ENCODE data around the gene IGSF9B. TPM values are rescaled to one million over a fixed set of nuclear protein-coding genes. Genes with fewer than 3 reads are reported as not detected.
A peak's percentile ranks its signal among the peaks of the same experiment; 100 is the strongest.

The IGSF9B gene
- total and polyA plus RNA-seq, 10 of the 15 experiments (the other 5 are each of a cell fraction or from before 2014, with no cell fraction given): 0.03 to 3.7 (median 0.20) TPM; not detected in 2

DNA sequence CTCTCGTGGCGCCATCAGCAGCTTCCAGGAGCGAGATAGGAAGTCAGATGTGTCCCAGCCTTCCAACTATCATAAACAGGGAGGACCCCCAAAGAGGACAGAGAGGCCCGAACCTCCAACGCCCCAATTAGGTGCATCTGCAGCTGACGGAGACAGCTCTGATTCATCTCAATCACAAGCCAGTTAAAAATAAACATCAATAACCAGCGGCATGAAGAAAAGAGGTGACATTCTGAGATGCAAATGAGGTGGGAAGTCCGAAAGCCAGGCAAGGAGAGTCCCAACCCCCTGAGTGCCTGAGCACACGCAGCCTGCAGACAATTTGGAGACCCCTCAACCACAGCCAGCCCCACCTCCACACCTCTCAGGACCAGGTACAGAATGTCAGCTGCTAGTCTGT, 28.1 kb upstream of the IGSF9B start (continued):
- TF ChIP-seq, protein P1, sequence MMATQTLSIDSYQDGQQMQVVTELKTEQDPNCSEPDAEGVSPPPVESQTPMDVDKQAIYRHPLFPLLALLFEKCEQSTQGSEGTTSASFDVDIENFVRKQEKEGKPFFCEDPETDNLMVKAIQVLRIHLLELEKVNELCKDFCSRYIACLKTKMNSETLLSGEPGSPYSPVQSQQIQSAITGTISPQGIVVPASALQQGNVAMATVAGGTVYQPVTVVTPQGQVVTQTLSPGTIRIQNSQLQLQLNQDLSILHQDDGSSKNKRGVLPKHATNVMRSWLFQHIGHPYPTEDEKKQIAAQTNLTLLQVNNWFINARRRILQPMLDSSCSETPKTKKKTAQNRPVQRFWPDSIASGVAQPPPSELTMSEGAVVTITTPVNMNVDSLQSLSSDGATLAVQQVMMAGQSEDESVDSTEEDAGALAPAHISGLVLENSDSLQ (IDR thresholded peaks at IDR 0.05): peak; percentile 36; the same call in 1 of the 2 replicates
- peak; percentile 72; the same call in 1 of the 2 replicates for TF ChIP-seq MEF2A (IDR thresholded peaks at IDR 0.05; ENCODE audit: insufficient read depth, low read depth, low read length)
- TF ChIP-seq SREBF1 (IDR thresholded peaks at IDR 0.05; ENCODE audit: low read length): no peak
- TF ChIP-seq, protein P2, sequence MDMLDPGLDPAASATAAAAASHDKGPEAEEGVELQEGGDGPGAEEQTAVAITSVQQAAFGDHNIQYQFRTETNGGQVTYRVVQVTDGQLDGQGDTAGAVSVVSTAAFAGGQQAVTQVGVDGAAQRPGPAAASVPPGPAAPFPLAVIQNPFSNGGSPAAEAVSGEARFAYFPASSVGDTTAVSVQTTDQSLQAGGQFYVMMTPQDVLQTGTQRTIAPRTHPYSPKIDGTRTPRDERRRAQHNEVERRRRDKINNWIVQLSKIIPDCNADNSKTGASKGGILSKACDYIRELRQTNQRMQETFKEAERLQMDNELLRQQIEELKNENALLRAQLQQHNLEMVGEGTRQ (IDR thresholded peaks at IDR 0.05; ENCODE audit: borderline replicate concordance, low read depth, low read length): no peak
- TF ChIP-seq RFX5 (IDR thresholded peaks at IDR 0.05; ENCODE audit: low read depth, low read length): no peak
- TF ChIP-seq, protein P3, sequence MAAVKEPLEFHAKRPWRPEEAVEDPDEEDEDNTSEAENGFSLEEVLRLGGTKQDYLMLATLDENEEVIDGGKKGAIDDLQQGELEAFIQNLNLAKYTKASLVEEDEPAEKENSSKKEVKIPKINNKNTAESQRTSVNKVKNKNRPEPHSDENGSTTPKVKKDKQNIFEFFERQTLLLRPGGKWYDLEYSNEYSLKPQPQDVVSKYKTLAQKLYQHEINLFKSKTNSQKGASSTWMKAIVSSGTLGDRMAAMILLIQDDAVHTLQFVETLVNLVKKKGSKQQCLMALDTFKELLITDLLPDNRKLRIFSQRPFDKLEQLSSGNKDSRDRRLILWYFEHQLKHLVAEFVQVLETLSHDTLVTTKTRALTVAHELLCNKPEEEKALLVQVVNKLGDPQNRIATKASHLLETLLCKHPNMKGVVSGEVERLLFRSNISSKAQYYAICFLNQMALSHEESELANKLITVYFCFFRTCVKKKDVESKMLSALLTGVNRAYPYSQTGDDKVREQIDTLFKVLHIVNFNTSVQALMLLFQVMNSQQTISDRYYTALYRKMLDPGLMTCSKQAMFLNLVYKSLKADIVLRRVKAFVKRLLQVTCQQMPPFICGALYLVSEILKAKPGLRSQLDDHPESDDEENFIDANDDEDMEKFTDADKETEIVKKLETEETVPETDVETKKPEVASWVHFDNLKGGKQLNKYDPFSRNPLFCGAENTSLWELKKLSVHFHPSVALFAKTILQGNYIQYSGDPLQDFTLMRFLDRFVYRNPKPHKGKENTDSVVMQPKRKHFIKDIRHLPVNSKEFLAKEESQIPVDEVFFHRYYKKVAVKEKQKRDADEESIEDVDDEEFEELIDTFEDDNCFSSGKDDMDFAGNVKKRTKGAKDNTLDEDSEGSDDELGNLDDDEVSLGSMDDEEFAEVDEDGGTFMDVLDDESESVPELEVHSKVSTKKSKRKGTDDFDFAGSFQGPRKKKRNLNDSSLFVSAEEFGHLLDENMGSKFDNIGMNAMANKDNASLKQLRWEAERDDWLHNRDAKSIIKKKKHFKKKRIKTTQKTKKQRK (IDR thresholded peaks at IDR 0.05; ENCODE audit: low read depth, low read length): no peak
- TF ChIP-seq POU2F2 (IDR thresholded peaks at IDR 0.05; ENCODE audit: borderline replicate concordance, low read depth, low read length): peak; percentile 75; the same call in 2 of the 3 replicates
- no peak for TF ChIP-seq ZNF24 (IDR thresholded peaks at IDR 0.05)
- no peak for TF ChIP-seq CBFB (IDR thresholded peaks at IDR 0.05; ENCODE audit: low read depth)
- TF ChIP-seq RELA (IDR thresholded peaks at IDR 0.05; ENCODE audit: borderline replicate concordance, partially characterized antibody): no peak
- TF ChIP-seq NFXL1 (IDR thresholded peaks at IDR 0.05; ENCODE audit: borderline replicate concordance): no peak
